Omental fat pad (tissue), 4 donors: ENCODE results near the gene MRPL50. TPM values are rescaled to one million over a fixed set of nuclear protein-coding genes. Genes with fewer than 3 reads are reported as not detected.

ENCODE experiments used
- ATAC-seq: fragments of 150-250 bp; one replicate; pipeline ENCODE4 v1.9.1; 2016; ENCODE audit warnings: mild to moderate bottlenecking, moderate library complexity; ENCODE audit not compliant: low FRiP score
- DNase-seq: peaks from one replicate; pipeline ENCODE4 v3.0.0-alpha.2; 2019; ENCODE audit warnings: low spot score
- CTCF ChIP-seq, 3 donors: fragments of 450-650 bp; IDR thresholded peaks; one replicate each; pipeline ENCODE4 v1.5.1; 2016 to 2017; ENCODE audit warnings: antibody characterized with exemption in 3 of 3, mild to moderate bottlenecking in 3 of 3, moderate library complexity in 2 of 3
- total RNA-seq, 4 donors: library from RNA; depleted of rRNA; stranded (reverse); fragments of >200 nt; gene quantifications; one replicate each; pipeline ENCODE4 v1.1.0, GENCODE V29; 2016

Gene MRPL50
- total RNA-seq: 10 to 100 TPM in 3 of 4 donors, 1 to 10 TPM in 1; 9.9 to 13.7 (median 12.6) TPM

GRCh38 chr9:101398068-101398929 is at the start of gene MRPL50, which contains the start of gene ZNF189:
Gene MRPL50, minus strand, starts transcription at chr9:101398618. Its CDS starts 26 bp downstream, at chr9:101398592.
Gene ZNF189, plus strand, starts transcription at chr9:101398851. Its CDS starts 306 bp downstream, at chr9:101399157.
- ATAC-seq (peak; percentile 100), DNase-seq (peak; percentile 95)
- TF ChIP-seq CTCF (IDR thresholded peaks at IDR 0.05): no peak

GRCh38 chr9:101446732-101447131 is 48.3 kb upstream of the MRPL50 start:
- ATAC-seq: no peak
- no peak for TF ChIP-seq CTCF (IDR thresholded peaks at IDR 0.05)
- DNase-seq: no peak

GRCh38 chr9:101445353-101446029 is 47.1 kb upstream of the MRPL50 start:
- DNase-seq (no peak), ATAC-seq (no peak)
- TF ChIP-seq CTCF (IDR thresholded peaks at IDR 0.05): no peak

DNA sequence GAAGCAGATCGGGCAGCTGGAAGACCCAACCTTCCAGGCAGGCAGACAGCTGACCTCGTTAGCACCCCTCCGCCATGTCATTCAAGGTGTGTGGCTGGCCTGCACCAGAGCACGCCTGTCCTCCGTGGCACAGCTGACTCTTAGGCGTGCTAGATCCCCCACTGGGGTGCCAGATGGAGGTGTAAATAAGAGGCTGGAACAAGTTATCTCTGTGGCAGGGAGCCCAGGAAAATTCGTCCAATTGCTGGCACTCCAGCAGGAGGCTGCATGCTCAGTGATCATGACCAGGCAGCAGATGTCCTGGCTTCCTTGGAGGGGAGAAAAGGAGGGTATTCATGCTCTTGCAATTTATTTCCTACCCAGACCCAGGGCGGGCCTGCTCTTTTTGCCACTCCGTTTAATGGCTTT is 45.0 kb upstream of the MRPL50 start:
- ATAC-seq (no peak), DNase-seq (no peak)
- no peak for TF ChIP-seq CTCF (IDR thresholded peaks at IDR 0.05)

DNA sequence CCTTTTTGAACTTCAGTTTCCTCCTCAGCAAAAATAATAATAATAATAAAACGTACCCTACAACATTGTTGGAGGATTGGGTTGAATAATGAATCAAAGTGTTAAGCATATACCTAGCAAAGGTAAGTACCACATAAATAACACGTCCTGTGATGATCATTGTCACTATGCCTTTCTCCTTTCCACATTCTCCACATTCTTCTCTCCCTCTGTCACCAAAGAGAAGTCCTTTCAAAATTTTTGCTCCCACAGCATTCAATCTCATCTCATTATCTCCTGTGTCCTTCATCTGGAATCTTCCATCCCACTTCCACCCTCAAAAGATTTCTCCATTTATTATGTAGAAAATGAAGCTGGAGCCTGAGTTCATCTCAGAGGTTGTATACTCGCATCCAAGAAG is 44.3 kb upstream of the MRPL50 start:
- DNase-seq: no peak
- no peak for ATAC-seq
- TF ChIP-seq CTCF (IDR thresholded peaks at IDR 0.05): no peak

DNA sequence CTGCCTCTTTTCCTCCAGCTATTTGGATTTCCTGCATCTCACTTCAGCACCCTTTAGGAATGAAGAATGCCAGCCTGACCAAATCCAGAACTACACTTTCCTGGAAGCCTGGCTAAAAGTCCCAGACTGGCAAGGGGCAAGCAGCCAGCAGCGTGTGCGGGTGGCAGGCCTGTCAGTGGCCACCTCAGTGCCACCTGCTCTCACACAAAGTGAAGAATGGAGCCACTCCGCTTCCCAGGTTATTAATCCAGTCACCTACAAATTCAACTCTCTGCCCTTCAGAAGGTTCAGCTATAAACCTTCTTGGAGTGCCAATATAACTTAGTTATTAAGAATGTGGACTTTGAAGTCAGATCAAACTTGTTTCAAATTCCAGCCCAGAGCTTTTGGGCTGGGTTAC is 43.9 kb upstream of the MRPL50 start:
- ATAC-seq (no peak), DNase-seq (no peak)
- no peak for TF ChIP-seq CTCF (IDR thresholded peaks at IDR 0.05)
